Skeletal muscle satellite cell (primary cell): ENCODE results near the gene ZNF469.

Experiments
- H3K27me3 ChIP-seq: 2 replicates; pipeline ENCODE4 v1.7.0; 2013; ENCODE audit warnings: low read length; ENCODE audit not compliant: control insufficient read depth, insufficient read depth
- H3K36me3 ChIP-seq: 2 replicates; pipeline ENCODE4 v1.7.0; 2013; ENCODE audit warnings: mild to moderate bottlenecking, control low read depth, low read length; ENCODE audit not compliant: insufficient read depth
- H3K4me1 ChIP-seq: 2 replicates; pipeline ENCODE4 v1.7.0; 2013; ENCODE audit warnings: low read length; ENCODE audit not compliant: control insufficient read depth, insufficient read depth
- H3K4me2 ChIP-seq: 2 replicates; pipeline ENCODE4 v1.7.0; 2013; ENCODE audit warnings: mild to moderate bottlenecking, low read length
- H3K4me3 ChIP-seq: 2 replicates; pipeline ENCODE4 v1.7.0; 2013; ENCODE audit warnings: low read length
- H3K9ac ChIP-seq: 2 replicates; pipeline ENCODE4 v1.7.0; 2013; ENCODE audit warnings: mild to moderate bottlenecking, low read depth, low read length, moderate library complexity
- H3K9me3 ChIP-seq: replicated peaks from 2 replicates; pipeline ENCODE4 v1.7.0; 2013; ENCODE audit warnings: mild to moderate bottlenecking, control low read depth, low read length

ZNF469 gene

DNA sequence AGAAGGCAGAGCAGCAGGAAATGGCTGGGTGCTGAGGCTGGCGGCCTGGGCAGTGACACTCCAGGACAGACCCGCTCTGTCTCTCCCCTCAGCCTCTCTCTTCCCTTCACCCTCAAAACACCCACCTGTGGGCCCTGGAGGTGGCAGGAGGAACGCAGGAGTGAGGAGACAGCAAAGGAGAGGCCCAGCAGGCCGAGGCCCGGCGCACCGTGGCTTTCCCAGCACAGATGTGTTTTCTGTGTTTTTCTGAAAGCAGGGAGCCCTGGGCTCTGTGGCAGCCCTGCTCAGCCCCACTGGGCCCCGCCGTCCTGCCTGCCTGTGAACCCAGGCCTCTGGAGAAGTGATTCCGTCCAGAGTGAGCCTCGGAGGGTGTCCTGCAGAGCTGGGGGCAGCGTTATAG lies 30.5 kb downstream of the ZNF469 start:
- H3K36me3 ChIP-seq: peaks cover 17% of the 10 kb centered on the region

DNA sequence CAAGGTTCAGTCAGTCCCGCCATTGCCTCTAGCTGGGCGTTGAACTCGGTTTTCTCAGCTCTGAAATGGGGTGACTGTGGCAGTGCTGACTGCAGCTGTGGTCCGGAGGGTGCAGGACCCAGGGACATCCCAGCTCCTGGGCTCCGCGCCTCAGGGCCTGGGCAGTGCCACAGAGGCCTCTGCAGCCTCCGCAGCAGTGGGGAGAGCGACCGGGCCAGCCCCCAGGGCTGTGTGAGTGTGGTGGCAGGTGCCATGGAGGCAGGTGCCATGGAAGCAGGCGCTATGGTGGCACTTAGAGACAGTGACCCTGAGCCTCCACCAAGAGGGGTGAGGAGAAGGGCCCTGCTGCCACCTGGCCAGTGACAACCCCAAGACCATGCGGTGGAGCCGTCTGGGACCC lies 30.9 kb downstream of the ZNF469 start:
- Histone ChIP-seq H3K36me3 (peaks cover 17% of the 10 kb centered on the region), H3K4me1 (no peaks in the 10 kb centered on the region), H3K9me3 (no peaks in the 10 kb centered on the region), H3K27me3 (no peaks in the 10 kb centered on the region), H3K4me3 (no peak overlapping the region), H3K4me2 (no peak overlapping the region), H3K9ac (no peak overlapping the region)

More for the DNA sequence above, 30.5 kb downstream of the ZNF469 start:
- Histone ChIP-seq H3K9ac (no peak overlapping the region), H3K9me3 (no peaks in the 10 kb centered on the region), H3K27me3 (no peaks in the 10 kb centered on the region), H3K4me1 (no peaks in the 10 kb centered on the region), H3K4me2 (no peak overlapping the region), H3K4me3 (no peak overlapping the region)

DNA sequence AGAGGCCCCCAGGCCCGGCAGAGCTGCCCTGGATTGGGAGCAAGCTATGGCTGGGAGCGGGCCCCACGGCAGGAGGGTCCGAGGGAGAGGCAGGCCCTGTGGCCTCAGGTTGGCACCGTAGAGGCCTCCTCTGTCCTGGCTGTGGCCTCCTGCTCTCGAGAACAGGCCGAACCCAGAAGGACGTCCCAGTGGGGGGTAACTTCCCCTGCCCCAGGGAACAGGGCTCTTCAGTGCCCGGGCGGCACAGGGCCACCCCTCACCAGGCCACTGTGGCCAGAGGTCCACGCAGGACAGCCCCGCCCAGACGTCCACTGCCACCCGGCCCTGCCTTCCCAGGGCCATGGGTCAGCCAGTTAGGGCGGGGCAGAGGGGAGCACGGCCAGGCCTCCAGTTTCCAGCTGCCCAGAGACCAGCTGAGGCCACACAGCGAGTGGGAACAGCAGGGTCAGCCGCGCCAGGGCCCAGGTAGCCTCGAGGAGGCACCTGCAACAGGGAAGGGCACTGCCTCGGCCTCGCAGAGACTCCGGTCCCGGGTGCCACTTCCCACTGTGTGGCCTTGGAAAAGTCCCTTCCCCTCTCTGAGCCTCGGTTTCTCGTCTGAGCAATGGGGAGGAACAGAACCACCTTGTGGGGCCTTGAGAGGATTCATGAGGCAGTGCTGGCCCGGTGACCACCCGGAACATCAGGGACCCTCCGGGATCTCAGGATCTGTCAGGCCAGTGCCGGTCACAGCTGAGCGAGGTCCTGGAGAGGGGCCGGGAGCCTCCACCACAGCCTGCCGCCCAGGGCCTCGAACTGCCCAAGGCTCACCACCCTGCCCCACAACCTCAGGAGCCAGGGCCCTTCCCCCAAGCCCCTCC lies 32.0 kb downstream of the ZNF469 start:
- Histone ChIP-seq H3K27me3 (no peaks in the 10 kb centered on the region), H3K4me2 (no peak overlapping the region), H3K36me3 (peaks cover 17% of the 10 kb centered on the region), H3K9ac (no peak overlapping the region), H3K4me1 (no peaks in the 10 kb centered on the region), H3K9me3 (no peaks in the 10 kb centered on the region), H3K4me3 (no peak overlapping the region)

DNA sequence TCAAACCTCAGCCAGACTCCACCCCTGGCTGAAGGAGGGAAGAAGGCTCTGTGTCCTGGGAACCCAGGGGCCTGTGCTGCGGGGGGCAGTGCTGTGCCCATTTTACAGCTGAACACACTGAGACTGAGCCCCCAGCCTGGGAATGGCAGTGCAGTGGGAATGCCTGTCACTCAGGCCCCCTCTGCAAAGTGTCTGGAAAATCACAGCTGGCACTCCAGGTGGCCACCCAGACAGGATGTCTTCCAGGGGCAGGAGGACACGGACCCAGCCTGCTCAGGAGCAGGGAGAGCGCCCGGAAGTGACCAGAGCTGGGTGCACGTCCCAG lies 32.6 kb downstream of the ZNF469 start:
- Histone ChIP-seq H3K27me3 (no peaks in the 10 kb centered on the region), H3K9ac (no peak overlapping the region), H3K36me3 (peaks cover 17% of the 10 kb centered on the region), H3K9me3 (no peaks in the 10 kb centered on the region), H3K4me2 (no peak overlapping the region), H3K4me1 (no peaks in the 10 kb centered on the region), H3K4me3 (no peak overlapping the region)

DNA sequence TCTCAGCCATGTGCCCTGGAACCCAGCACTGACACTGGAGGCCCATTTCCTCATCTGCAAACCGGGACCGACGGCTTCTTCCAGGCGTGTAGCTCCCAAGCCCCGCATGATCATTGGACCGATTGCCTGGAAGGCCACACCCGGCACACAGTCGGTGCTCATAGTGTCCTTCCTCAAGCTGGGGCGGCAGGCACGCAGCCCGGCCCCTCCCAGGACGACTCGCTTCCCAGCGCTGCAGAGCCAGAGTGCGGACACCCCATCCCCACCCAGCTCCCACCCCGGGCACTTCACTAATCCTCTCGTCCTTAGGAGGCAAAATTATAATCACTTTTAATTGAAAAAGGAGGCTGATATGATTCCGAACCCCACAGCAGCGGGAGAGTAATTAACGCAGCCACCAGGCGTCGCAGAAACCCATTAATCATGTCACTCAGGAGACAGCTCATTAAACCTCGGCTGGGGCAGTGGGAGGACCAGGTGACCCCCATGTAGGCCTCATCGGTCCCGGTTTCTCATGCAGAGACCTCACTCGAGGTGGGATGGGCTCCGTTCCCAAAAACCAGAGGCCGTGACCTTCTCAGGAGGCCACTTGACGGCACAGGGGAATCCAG lies 33.1 kb downstream of the ZNF469 start:
- Histone ChIP-seq H3K9ac (no peak overlapping the region), H3K4me2 (no peak overlapping the region)

DNA sequence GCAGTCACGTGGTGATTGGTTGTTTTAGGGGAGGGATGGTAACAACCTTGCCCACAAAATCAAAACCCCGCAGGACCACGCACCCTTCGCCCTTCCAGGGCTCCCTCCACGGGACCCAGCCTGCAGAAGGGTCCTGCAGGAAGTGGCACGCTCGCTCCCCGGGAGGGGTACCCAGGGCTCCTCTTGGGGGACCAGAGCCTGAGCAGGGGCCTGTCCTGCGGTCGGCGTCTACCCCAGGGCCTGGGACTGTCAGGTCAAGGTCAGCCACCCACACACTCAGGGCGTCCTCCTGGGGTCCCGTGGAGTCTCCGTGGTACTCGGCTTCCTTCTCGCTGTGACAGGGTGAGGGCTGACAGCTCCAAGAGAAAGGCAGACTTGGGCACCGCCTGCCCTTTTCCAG lies 33.9 kb downstream of the ZNF469 start:
- Histone ChIP-seq H3K4me3 (no peak overlapping the region), H3K36me3 (peaks cover 17% of the 10 kb centered on the region), H3K9me3 (no peaks in the 10 kb centered on the region), H3K27me3 (no peaks in the 10 kb centered on the region), H3K9ac (no peak overlapping the region), H3K4me1 (no peaks in the 10 kb centered on the region), H3K4me2 (no peak overlapping the region)

More for the DNA sequence above, 33.1 kb downstream of the ZNF469 start:
- no peaks in the 10 kb centered on the region for H3K27me3 ChIP-seq
- no peak overlapping the region for H3K4me3 ChIP-seq
- H3K4me1 ChIP-seq: no peaks in the 10 kb centered on the region
- no peaks in the 10 kb centered on the region for H3K9me3 ChIP-seq
- peaks cover 17% of the 10 kb centered on the region for H3K36me3 ChIP-seq

DNA sequence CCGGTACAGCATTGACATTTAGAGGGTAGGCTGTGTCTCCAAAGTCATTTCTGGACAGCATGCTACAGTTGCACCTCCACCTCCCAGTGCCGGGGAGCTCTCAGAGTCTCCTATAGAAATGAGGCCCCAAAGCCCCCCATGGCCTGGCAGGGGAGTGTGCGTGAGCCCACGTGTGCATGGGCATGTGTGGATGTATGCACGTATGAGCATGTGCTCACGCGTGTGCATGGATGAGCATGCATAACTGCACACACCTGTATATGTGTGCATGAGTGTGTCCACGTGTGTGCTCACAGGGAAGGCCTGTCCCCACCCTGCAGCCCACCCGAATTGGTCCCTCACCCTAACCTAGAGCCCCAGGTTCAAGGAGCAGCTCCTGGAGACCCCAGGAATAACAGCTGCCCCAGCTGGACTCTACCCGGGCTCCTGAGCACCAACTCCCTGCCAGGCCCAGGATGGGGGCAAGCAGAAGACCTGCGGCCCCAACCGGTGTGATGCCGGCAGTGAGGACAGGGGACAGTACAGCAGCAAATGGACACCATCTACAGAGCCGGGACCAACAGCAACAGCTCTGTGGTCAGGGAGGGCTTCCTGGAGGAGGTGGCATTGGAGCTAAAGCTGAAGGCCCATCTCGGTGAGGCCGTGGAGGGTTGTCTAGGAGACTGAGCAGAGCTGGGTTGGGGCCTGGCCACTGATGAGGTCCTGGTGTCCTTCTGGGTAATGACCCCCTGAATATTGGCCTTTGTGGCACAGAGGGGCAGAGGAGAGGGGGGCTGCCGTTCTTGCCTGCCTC lies 35.1 kb downstream of the ZNF469 start:
- Histone ChIP-seq H3K9ac (no peak overlapping the region), H3K36me3 (peaks cover 17% of the 10 kb centered on the region), H3K4me3 (no peak overlapping the region), H3K4me1 (no peaks in the 10 kb centered on the region), H3K27me3 (no peaks in the 10 kb centered on the region), H3K9me3 (no peaks in the 10 kb centered on the region), H3K4me2 (no peak overlapping the region)

DNA sequence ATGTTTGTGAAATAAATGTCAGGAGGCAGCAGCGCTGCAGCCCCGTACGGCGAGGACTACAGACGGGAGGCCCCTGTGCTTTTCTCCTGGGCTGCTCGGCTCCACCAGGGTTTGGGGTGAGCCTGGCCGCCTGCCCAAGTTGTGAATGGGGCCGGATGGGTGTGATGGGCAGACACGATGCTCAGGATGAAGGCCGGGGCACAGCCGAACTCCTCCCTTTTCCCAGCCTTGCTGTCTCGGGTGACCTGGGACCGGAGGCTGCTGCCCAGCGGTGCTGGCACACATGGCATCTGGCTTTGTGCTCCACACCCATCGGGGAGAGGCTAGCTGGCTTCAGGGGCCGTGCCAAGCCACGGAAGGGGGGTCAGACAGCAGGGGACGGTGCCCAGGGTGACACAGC lies 36.1 kb downstream of the ZNF469 start:
- Histone ChIP-seq H3K27me3 (no peaks in the 10 kb centered on the region), H3K9me3 (no peaks in the 10 kb centered on the region), H3K4me3 (no peak overlapping the region), H3K4me1 (no peaks in the 10 kb centered on the region), H3K4me2 (no peak overlapping the region), H3K36me3 (peaks cover 17% of the 10 kb centered on the region), H3K9ac (no peak overlapping the region)

DNA sequence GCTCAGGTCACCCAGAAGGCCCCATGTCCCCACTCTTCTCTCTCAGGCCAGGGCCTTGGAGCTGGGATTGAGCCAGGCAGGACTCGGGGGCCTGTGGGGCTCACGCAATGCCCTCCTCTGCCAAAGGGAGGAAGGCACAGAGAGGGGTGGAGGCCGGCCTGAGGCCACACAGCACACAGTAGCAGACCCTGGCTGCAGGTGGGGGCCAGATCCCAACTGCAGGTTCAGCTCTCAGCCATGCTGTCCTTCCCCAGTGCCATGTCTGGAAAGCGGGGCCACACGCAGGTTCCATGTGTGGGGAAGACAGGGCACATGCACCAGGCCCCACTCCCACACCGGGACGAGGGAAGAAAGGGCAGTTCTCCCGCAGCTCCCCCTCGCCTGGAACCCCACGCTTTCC lies 37.0 kb downstream of the ZNF469 start:
- H3K4me3 ChIP-seq: no peak overlapping the region
- no peak overlapping the region for H3K4me2 ChIP-seq
- H3K27me3 ChIP-seq: no peaks in the 10 kb centered on the region
- peaks cover 17% of the 10 kb centered on the region for H3K36me3 ChIP-seq
- H3K4me1 ChIP-seq: no peaks in the 10 kb centered on the region
- no peak overlapping the region for H3K9ac ChIP-seq
- no peaks in the 10 kb centered on the region for H3K9me3 ChIP-seq

DNA sequence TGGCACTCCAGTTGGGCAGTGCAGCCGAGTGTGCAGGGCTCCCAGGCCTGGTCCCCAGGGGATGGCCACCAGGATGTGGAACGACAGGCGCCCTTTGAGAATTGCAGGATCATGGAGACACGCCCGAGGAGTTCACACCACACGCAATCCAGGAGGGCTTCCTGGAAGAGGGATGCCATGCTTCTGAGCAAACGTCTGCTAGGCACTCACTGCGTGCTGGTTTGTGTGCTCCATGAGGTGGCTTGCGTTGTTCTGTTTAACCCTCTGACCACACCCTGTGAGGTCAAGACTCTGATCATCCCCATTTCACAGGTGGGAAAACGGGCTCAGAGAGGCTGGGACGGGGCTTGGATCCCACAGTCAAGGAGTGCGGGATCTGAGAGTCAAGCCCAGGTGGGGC lies 37.7 kb downstream of the ZNF469 start:
- Histone ChIP-seq H3K4me3 (no peak overlapping the region), H3K4me1 (no peaks in the 10 kb centered on the region), H3K27me3 (no peaks in the 10 kb centered on the region), H3K4me2 (no peak overlapping the region), H3K9ac (no peak overlapping the region), H3K9me3 (no peaks in the 10 kb centered on the region), H3K36me3 (peaks cover 12% of the 10 kb centered on the region)

DNA sequence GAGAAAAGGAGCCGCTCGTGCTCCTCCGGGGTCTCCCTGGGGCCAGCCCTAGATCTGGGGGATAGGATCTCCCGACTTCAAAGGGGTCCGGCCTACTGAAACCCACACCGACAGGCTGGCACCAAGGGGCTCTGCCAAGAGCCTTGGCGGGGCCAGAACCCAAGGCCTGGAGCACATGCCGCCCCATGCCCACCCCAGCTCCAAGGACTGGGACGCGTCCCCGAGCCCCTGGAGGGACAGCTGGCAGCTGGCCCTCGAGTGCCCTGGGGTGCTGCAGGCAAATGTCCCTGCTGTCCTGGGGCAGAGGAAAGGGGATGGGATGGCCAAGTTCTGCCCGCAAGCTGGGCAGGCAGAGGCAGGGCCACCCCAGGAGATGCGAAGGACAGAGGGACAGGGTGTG lies 38.5 kb downstream of the ZNF469 start:
- H3K27me3 ChIP-seq: no peaks in the 10 kb centered on the region
- H3K36me3 ChIP-seq: peaks cover 4% of the 10 kb centered on the region
- no peak overlapping the region for H3K4me2 ChIP-seq
- H3K9ac ChIP-seq: no peak overlapping the region
- H3K9me3 ChIP-seq: no peaks in the 10 kb centered on the region
- no peak overlapping the region for H3K4me3 ChIP-seq
- no peaks in the 10 kb centered on the region for H3K4me1 ChIP-seq
